Left renal cortex interstitium (tissue), 4 donors: Measurements from ENCODE around the gene TMEM254. TPM values are rescaled to one million over a fixed set of nuclear protein-coding genes. Genes with fewer than 3 reads are reported as not detected.
A peak's percentile ranks its signal among the peaks of the same experiment; 100 is the strongest.
"Not testable (repeated sequence)": the region's sequence is repeated elsewhere in the genome, so short reads cannot be mapped to it uniquely, and the experiment has no call there.

Source experiments
- DNase-seq, 4 donors: peaks; one replicate each; pipeline ENCODE4 v3.0.0-alpha.2; 2013; ENCODE audit warnings: low read depth in 4 of 4, low spot score in 2 of 4, missing footprints in 1 of 4
- polyA plus RNA-seq, 4 donors: library from polyadenylated mRNA; unstranded; fragments of 120-200 nt; gene quantifications; one replicate each; pipeline ENCODE4 v1.2.1, GENCODE V29; 2013; ENCODE audit not compliant: insufficient read length in 4 of 4

The TMEM254 gene
- polyA plus RNA-seq, 4 donors = 49.6 to 62.5 (median 56.5) TPM

- DNase-seq = no peak
Observed at GRCh38 chr10:80131499-80131901, 53.0 kb downstream of the TMEM254 start.

- peak in 2 of 4 donors; percentile 11 to 27 for DNase-seq
Observed at GRCh38 chr10:80132299-80133139, 54.1 kb downstream of the TMEM254 start, which contains the start of gene PLAC9. TSS of gene PLAC9 (plus strand) at chr10:80132730. CDS start at chr10:80132763, 33 bp downstream.

DNA sequence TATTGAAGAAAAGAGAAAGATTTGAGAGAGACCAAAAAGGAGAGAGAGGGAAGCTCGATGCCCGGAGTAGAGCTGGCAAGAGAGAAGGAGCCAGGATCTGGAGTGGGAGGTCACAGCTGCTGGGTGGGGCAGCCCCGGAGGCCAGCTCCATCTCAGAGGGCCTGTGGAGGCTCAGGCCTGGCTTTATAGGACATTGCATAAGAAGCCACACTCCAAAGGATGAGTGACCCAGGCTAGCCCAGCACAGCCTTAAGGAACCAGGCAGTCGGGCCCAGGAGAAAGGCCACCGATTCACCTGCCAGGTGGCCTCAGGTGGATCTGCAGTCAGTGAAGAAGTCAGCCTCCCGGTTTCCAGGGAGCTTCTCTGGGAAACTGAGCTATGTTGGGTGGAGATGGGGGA lies 54.7 kb downstream of the TMEM254 start:
- DNase-seq = no peak

- not testable (repeated sequence) for DNase-seq
Observed at GRCh38 chr10:80133687-80134086, 55.2 kb downstream of the TMEM254 start.

- peak in 1 of 4 donors; percentile 18 for DNase-seq
Observed at GRCh38 chr10:80136134-80136571, 57.7 kb downstream of the TMEM254 start.

DNA sequence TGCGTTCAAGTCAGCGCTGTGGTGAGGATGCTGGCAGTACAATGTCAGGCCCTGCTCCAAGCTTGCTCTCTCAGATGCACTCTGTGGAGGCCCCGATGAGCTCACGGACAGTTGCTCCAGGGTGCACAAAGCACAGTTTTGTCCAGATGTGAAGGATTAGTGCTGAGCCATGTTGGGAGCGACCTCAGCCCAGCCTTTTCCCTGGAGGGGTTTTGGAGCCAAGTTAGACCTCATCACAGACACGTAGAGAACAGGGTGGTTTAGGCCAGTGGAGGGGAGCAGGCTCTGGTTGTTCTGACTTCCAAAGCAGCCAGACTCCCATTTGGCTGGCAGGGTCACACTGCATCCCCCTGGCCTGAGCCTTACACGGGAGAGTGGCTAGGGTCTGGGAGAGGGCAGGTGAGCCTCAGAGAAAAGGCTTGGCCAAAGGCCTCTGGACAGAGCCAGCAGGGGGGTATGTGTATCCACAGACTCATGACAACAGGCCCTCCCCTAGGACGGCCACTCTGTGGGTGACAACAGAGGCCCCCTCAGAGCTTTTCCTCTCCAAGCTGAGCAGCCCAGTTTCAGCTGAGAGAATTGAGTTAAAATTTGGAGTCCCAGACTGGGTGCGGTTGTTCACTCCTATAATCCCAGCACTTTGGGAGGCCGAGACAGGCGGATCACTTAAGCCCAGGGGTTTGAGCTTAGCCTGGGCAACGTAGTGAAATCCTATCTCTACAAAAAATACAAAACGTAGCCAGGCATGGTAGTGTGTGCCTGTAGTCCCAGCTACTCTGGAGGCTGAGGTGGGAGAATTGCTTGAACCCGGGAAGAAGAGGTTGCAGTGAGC lies 58.8 kb downstream of the TMEM254 start:
- DNase-seq = no peak

- no peak for DNase-seq
Observed at GRCh38 chr10:80137920-80138319, 59.5 kb downstream of the TMEM254 start.

DNA sequence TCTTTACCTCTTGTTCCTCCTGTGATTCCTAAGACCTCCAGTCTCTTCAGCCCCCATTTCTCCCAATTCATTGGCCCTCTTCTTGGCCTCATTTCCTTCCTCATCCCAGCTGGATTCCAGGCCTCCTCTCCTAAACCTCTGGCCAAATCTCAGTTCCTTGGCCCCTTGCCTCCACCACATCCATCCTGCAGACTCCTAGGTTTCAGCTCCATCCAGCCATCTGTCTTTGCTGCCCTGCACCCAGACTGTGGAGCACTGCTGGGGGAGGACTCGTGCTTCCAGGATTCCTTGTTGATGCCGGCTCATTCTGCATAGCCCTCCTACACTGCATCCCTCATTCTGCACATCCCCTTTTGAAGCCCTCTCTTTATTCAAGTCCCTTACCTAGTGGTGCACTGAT lies 60.8 kb downstream of the TMEM254 start:
- no peak for DNase-seq

GRCh38 chr10:80140251-80140650 lies 61.8 kb downstream of the TMEM254 start:
- DNase-seq = no peak

DNA sequence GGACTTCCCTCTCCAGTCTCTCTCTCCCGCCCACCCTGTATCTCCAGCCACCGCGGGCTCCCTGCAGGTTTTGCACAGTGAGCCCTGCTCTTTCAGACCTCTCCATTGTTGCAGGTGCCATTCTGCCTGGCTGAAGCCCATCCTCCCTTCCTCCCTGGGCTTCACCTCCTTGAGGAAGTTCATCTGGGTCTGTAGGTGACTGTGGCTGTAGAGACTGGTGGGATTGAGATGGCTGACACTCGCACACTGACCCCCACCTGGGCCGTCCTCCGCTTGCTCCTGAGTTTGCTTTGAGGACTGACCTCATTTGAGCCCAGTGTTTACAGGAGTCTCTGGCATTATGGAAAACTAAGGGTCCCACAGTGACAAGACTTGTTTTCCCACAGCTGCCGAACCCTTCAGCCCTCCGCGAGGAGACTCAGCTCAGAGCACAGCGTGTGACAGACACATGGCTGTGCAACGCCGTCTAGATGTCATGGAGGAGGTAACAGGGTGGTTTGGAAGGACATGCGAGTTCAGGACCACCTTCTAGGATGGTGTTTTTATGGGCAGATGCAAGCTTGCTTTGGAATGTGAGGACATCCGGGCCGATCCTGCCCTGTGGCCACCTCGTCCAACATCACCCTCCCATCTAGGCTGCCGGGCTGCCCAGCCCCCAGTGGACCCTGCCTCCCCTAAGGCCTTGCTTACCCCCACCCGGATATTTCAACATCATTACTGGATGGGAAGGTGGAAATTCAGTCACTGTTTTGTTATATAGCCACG lies 63.4 kb downstream of the TMEM254 start:
- no peak for DNase-seq

Other genes starting within 250 kb of the TMEM254 start
- 1 to 10 TPM in 3 of 4 donors, under 1 TPM in 1; 0.97 to 2.0 (median 1.3) TPM for gene SFTPD, start 129.6 kb upstream of the TMEM254 start, polyA plus RNA-seq
- gene PLAC9, start 54.1 kb downstream of the TMEM254 start, polyA plus RNA-seq = 10 to 100 TPM; 15.2 to 34.7 (median 26.6) TPM
- 100 to 1,000 TPM; 119 to 153 (median 135) TPM for gene ANXA11, start 126.9 kb downstream of the TMEM254 start, polyA plus RNA-seq
- gene MAT1A, start 211.0 kb downstream of the TMEM254 start, polyA plus RNA-seq = 1 to 10 TPM in 1 of 4 donors, under 1 TPM in 3; 0.87 to 2.1 (median 0.94) TPM